Measurements from ENCODE around the gene RNF144A. TPM values are rescaled to one million over a fixed set of nuclear protein-coding genes. Genes with fewer than 3 reads are reported as not detected.
A peak's percentile ranks its signal among the peaks of the same experiment; 100 is the strongest.

The RNF144A gene
- total RNA-seq, 1 donor from 2014 or later = 9.6 TPM

DNA sequence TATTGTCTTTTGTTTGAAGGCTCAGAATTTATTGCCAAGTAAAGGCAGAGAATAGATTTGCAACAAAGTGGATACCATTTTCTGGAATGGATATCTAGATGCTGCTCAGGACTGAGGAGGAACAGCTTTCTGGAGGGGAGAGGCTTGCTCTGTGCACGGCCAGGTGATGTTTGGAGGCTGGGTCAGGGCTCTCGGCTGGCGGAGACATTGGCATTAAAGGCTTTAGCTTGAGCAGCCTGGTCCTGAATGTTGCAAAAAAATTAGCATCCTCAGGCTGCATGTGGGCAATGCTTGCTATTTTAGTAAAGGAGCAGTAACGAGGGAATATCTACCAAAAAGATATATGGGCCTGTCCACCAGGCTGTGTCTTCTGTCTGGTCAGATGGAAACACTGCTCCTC, 20.4 kb downstream of the RNF144A start:
- TF ChIP-seq, protein P1, sequence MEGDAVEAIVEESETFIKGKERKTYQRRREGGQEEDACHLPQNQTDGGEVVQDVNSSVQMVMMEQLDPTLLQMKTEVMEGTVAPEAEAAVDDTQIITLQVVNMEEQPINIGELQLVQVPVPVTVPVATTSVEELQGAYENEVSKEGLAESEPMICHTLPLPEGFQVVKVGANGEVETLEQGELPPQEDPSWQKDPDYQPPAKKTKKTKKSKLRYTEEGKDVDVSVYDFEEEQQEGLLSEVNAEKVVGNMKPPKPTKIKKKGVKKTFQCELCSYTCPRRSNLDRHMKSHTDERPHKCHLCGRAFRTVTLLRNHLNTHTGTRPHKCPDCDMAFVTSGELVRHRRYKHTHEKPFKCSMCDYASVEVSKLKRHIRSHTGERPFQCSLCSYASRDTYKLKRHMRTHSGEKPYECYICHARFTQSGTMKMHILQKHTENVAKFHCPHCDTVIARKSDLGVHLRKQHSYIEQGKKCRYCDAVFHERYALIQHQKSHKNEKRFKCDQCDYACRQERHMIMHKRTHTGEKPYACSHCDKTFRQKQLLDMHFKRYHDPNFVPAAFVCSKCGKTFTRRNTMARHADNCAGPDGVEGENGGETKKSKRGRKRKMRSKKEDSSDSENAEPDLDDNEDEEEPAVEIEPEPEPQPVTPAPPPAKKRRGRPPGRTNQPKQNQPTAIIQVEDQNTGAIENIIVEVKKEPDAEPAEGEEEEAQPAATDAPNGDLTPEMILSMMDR (IDR thresholded peaks at IDR 0.05) = no peak
- H3K36me3 Mint-ChIP-seq (ENCODE audit: unreplicated experiment) = peaks cover 6% of the 10 kb centered on the region
- H3K9me3 Mint-ChIP-seq (ENCODE audit: unreplicated experiment) = peaks cover 7% of the 10 kb centered on the region
- H3K4me3 Mint-ChIP-seq (ENCODE audit: unreplicated experiment) = no peak overlapping the region
- peaks cover 10% of the 10 kb centered on the region for H3K27me3 Mint-ChIP-seq (ENCODE audit: unreplicated experiment)
- H3K27ac Mint-ChIP-seq (ENCODE audit: unreplicated experiment) = no peak overlapping the region
- peak; percentile 17 for DNase-seq (ENCODE audit: extremely low spot score, unreplicated experiment)
- H3K4me1 Mint-ChIP-seq (ENCODE audit: unreplicated experiment) = peaks cover 28% of the 10 kb centered on the region

DNA sequence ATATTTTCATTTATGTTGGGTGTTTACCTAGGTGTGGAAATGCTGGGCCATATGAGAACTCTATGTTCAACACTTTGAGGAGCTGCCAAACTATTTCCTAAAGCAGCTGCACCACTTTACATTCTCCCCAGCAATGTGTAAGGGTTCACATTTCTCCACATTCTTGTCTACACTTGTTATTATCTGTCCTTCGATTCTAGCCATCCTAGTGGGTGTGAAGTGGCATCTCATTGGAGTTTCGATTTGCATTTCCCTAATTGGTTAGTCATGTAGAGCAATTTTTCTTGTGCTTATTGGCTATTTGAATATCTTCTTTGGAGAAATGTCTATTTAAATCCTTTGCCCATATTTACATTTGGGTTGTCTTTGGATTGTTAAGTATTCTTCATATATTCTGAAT, 21.9 kb downstream of the RNF144A start:
- Mint-ChIP-seq H3K36me3 (ENCODE audit: unreplicated experiment) (peaks cover 13% of the 10 kb centered on the region), H3K4me1 (ENCODE audit: unreplicated experiment) (peaks cover 25% of the 10 kb centered on the region), H3K27ac (ENCODE audit: unreplicated experiment) (no peak overlapping the region), H3K27me3 (ENCODE audit: unreplicated experiment) (peaks cover 5% of the 10 kb centered on the region), H3K4me3 (ENCODE audit: unreplicated experiment) (no peak overlapping the region), H3K9me3 (ENCODE audit: unreplicated experiment) (peaks cover 7% of the 10 kb centered on the region)
- TF ChIP-seq, protein P1 (IDR thresholded peaks at IDR 0.05) = no peak
- DNase-seq (ENCODE audit: extremely low spot score, unreplicated experiment) = no peak

DNA sequence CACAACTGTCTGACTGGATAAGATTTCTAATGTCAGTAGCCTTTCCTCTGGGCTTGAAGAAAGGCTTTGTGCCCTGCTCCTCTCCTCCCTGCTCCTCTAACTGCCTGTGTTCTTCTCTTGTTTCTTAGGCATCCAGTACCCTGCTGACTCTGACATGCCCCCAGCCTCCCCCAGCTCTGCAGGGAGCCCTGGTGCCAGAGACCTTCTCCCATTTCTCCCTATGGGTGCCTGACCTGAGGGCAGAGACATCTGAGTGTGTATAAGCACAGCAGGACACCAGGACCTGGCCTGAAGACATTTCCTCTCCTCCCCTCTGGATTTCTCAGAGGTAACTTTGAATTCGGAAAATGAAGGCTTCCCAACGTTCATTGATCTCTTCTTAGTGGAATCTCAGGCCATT, 23.6 kb downstream of the RNF144A start:
- Mint-ChIP-seq H3K4me1 (ENCODE audit: unreplicated experiment) (peaks cover 29% of the 10 kb centered on the region), H3K27me3 (ENCODE audit: unreplicated experiment) (no peaks in the 10 kb centered on the region), H3K4me3 (ENCODE audit: unreplicated experiment) (no peak overlapping the region), H3K36me3 (ENCODE audit: unreplicated experiment) (peaks cover 12% of the 10 kb centered on the region), H3K9me3 (ENCODE audit: unreplicated experiment) (no peaks in the 10 kb centered on the region), H3K27ac (ENCODE audit: unreplicated experiment) (peak overlapping the region; percentile 51)
- TF ChIP-seq, protein P1 (IDR thresholded peaks at IDR 0.05) = no peak
- DNase-seq (ENCODE audit: extremely low spot score, unreplicated experiment) = no peak

DNA sequence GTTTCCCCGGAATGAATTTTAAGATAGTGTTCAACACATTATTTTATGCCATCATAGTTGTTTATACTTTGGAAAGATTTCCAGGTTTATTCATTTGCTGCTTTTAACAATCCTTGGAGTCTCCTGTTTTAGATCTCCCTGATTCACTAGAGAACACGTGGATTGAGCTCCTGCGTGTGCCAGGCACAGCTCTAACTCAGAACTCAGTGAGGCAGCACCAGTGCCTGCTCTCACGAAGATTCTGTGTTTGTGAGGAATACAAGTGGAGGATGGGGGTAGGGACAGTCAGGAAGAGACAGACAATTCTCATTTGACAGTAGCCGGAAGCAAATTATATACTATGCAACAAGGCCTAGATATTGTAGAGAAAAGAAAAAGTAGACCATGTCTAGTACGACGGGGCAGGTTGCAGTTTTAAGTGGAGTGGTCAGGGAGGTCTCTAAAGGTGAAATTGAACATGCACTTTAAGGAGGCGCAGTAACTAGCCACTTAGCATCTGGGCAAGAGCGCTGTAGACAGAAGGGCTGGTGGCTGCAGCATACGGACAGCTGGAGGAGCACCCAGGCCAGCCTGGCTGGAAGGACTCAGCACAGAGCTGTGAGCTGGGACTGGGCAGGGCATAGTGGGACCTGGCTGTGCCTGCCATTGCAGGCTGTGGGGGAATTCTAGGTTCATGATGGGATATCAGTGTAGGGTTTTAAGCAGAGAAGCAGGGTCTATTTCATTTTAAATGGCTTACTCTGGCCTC, 24.3 kb downstream of the RNF144A start:
- Mint-ChIP-seq H3K27ac (ENCODE audit: unreplicated experiment) (peak overlapping the region; percentile 51), H3K36me3 (ENCODE audit: unreplicated experiment) (peaks cover 12% of the 10 kb centered on the region), H3K4me1 (ENCODE audit: unreplicated experiment) (peaks cover 35% of the 10 kb centered on the region), H3K4me3 (ENCODE audit: unreplicated experiment) (no peak overlapping the region), H3K27me3 (ENCODE audit: unreplicated experiment) (no peaks in the 10 kb centered on the region), H3K9me3 (ENCODE audit: unreplicated experiment) (no peaks in the 10 kb centered on the region)
- TF ChIP-seq, protein P1 (IDR thresholded peaks at IDR 0.05) = no peak
- no peak for DNase-seq (ENCODE audit: extremely low spot score, unreplicated experiment)

DNA sequence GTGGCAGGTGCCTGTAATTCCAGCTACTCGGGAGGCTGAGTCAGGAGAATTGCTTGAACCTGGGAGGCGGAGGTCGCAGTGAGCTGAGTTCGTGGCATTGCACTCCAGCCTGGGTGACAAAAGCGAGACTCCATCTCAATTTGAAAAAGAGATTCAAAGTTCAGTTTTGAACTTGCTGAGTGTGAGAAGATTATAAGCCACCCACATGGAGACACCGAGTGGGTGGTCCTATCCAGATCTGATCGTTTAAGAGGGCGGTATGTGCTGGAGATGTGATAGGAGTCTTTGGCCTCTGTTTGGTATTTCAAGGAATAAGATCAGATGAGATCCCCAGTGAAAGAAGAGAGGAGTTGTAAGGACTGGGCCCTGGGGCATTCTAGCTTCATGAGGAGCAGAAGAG, 25.6 kb downstream of the RNF144A start:
- H3K36me3 Mint-ChIP-seq (ENCODE audit: unreplicated experiment) = peaks cover 12% of the 10 kb centered on the region
- TF ChIP-seq, protein P1 (IDR thresholded peaks at IDR 0.05) = no peak
- DNase-seq (ENCODE audit: extremely low spot score, unreplicated experiment) = no peak
- H3K4me1 Mint-ChIP-seq (ENCODE audit: unreplicated experiment) = peaks cover 47% of the 10 kb centered on the region
- no peaks in the 10 kb centered on the region for H3K27me3 Mint-ChIP-seq (ENCODE audit: unreplicated experiment)
- H3K9me3 Mint-ChIP-seq (ENCODE audit: unreplicated experiment) = no peaks in the 10 kb centered on the region
- no peak overlapping the region for H3K27ac Mint-ChIP-seq (ENCODE audit: unreplicated experiment)
- H3K4me3 Mint-ChIP-seq (ENCODE audit: unreplicated experiment) = no peak overlapping the region

All from osteocyte (in vitro differentiated cells).